Fibroblast of lung (primary cell): ENCODE measurements around the gene SGK2. TPM values are rescaled to one million over a fixed set of nuclear protein-coding genes. Genes with fewer than 3 reads are reported as not detected.

Experiments used
- DNase-seq, 2 donors: peaks; one replicate each; pipeline versions ENCODE4 v3.0.0 to v3.0.0-alpha.2; 2010; ENCODE audit warnings: low read depth in 2 of 2
- H2AFZ ChIP-seq: 2 replicates; pipeline ENCODE4 v1.5.1; 2012; ENCODE audit warnings: low read length, control low read depth, inconsistent platforms
- H3K27ac ChIP-seq: 2 replicates; pipeline ENCODE4 v1.5.1; 2011; ENCODE audit warnings: low read length, control low read depth; ENCODE audit not compliant: insufficient read depth
- H3K27me3 ChIP-seq: 2 replicates; pipeline ENCODE4 v1.5.1; 2011; ENCODE audit warnings: mild to moderate bottlenecking, low read length; ENCODE audit not compliant: control insufficient read depth, insufficient read depth
- H3K36me3 ChIP-seq: 2 replicates; pipeline ENCODE4 v1.5.1; 2011; ENCODE audit warnings: low read length; ENCODE audit not compliant: control insufficient read depth, insufficient read depth
- H3K4me1 ChIP-seq: 2 replicates; pipeline ENCODE4 v1.5.1; 2011; ENCODE audit warnings: low read length; ENCODE audit not compliant: control insufficient read depth, insufficient read depth; ENCODE audit errors: extremely low read depth
- H3K4me2 ChIP-seq: 2 replicates; pipeline ENCODE4 v1.5.1; 2011; ENCODE audit warnings: low read length, control low read depth; ENCODE audit not compliant: insufficient read depth; ENCODE audit errors: extremely low read depth
- H3K4me3 ChIP-seq, 4 experiments: fragments of 200-600 bp in 1 of 4; sonication (generic) in 1 of 4; replicated peaks in 1 of 4; 2 replicates each; pipeline ENCODE4 v1.5.1; 2011 to 2016; ENCODE audit warnings: low read length in 4 of 4, low read depth in 3 of 4, mild to moderate bottlenecking in 3 of 4, control low read depth in 2 of 4, inconsistent platforms in 1 of 4, mixed read lengths in 1 of 4; ENCODE audit not compliant: insufficient read depth in 1 of 4; ENCODE audit errors: control extremely low read depth in 1 of 4
- H3K79me2 ChIP-seq: 2 replicates; pipeline ENCODE4 v1.5.1; 2012; ENCODE audit warnings: mild to moderate bottlenecking, low read length, inconsistent platforms; ENCODE audit not compliant: control insufficient read depth, insufficient read depth
- H3K9ac ChIP-seq: 2 replicates; pipeline ENCODE4 v1.5.1; 2011; ENCODE audit warnings: mild to moderate bottlenecking, low read length, control low read depth; ENCODE audit not compliant: insufficient read depth
- H3K9me3 ChIP-seq: 2 replicates; pipeline ENCODE4 v1.5.1; 2012; ENCODE audit warnings: low read depth, low read length; ENCODE audit not compliant: control insufficient read depth, insufficient read depth
- H4K20me1 ChIP-seq: 2 replicates; pipeline ENCODE4 v1.5.1; 2011; ENCODE audit warnings: low read length; ENCODE audit not compliant: control insufficient read depth, insufficient read depth; ENCODE audit errors: extremely low read depth
- EZH2 ChIP-seq: IDR thresholded peaks from 2 replicates; pipeline ENCODE4 v1.5.1; 2012; ENCODE audit warnings: low read length, control low read depth, mild to moderate bottlenecking; ENCODE audit errors: missing control alignments
- polyA plus RNA-seq, 2 donors: library from polyadenylated mRNA; depleted of rRNA in 1 of 2; stranded (reverse) in 1 of 2; unstranded in 1 of 2; fragments of >200 nt; gene quantifications; 2 replicates each; pipeline ENCODE4 v1.2.1, GENCODE V29; 2011 to 2012; ENCODE audit warnings: missing spikeins in 1 of 2
- total RNA-seq: library from RNA; depleted of rRNA; stranded (reverse); fragments of >200 nt; gene quantifications from 2 replicates; pipeline ENCODE4 v1.2.1, GENCODE V29; 2014
- TF ChIP-seq, protein P1 (sequence below), 2 donors: IDR thresholded peaks in 1 of 2; conservative IDR thresholded peaks in 1 of 2; 1 replicate in 1 of 2; 2 replicates in 1 of 2; pipeline ENCODE4 v1.5.1; 2011 to 2012; ENCODE audit warnings: low read length in 2 of 2, control low read depth in 1 of 2, inconsistent platforms in 1 of 2, low read depth in 1 of 2, mild to moderate bottlenecking in 1 of 2

The SGK2 gene
- total and polyA plus RNA-seq, 2 donors (not counting 1 experiment from before 2014, with no cell fraction given), result 0.05 to 0.66 TPM

DNA sequence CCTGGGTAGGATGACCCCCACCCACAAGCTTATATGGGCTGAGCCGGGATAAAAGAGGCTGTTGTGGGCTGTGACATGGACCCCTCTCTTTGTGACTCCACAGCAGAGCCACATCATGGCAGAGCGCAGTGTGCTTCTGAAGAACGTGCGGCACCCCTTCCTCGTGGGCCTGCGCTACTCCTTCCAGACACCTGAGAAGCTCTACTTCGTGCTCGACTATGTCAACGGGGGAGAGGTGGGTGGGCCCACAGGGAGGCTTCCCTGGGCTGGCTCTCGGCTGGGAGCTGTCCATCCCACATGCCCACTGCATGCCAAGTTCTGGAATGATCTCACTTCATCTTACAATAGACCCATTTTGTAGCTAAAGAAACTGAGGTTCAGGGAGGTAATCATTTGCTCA is 10.5 kb downstream of the SGK2 start:
- no peaks in the 10 kb centered on the region for H3K79me2 ChIP-seq
- H3K4me1 ChIP-seq, result no peaks in the 10 kb centered on the region
- TF ChIP-seq, protein P1, sequence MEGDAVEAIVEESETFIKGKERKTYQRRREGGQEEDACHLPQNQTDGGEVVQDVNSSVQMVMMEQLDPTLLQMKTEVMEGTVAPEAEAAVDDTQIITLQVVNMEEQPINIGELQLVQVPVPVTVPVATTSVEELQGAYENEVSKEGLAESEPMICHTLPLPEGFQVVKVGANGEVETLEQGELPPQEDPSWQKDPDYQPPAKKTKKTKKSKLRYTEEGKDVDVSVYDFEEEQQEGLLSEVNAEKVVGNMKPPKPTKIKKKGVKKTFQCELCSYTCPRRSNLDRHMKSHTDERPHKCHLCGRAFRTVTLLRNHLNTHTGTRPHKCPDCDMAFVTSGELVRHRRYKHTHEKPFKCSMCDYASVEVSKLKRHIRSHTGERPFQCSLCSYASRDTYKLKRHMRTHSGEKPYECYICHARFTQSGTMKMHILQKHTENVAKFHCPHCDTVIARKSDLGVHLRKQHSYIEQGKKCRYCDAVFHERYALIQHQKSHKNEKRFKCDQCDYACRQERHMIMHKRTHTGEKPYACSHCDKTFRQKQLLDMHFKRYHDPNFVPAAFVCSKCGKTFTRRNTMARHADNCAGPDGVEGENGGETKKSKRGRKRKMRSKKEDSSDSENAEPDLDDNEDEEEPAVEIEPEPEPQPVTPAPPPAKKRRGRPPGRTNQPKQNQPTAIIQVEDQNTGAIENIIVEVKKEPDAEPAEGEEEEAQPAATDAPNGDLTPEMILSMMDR (conservative IDR thresholded peaks at IDR 0.05 in 1 of 2, IDR thresholded peaks at IDR 0.05 in 1 of 2; ENCODE audit: low read depth in 1 of 2, low read length in 2 of 2), result no peak
- H2AFZ ChIP-seq, result no peak overlapping the region
- H3K27ac ChIP-seq, result no peak overlapping the region
- H3K36me3 ChIP-seq, result no peaks in the 10 kb centered on the region
- no peaks in the 10 kb centered on the region for H3K9me3 ChIP-seq
- no peaks in the 10 kb centered on the region for H3K27me3 ChIP-seq
- DNase-seq, result no peak
- no peaks in the 10 kb centered on the region for H4K20me1 ChIP-seq
- no peak overlapping the region for H3K4me2 ChIP-seq
- no peak overlapping the region for H3K4me3 ChIP-seq
- no peak overlapping the region for H3K9ac ChIP-seq

DNA sequence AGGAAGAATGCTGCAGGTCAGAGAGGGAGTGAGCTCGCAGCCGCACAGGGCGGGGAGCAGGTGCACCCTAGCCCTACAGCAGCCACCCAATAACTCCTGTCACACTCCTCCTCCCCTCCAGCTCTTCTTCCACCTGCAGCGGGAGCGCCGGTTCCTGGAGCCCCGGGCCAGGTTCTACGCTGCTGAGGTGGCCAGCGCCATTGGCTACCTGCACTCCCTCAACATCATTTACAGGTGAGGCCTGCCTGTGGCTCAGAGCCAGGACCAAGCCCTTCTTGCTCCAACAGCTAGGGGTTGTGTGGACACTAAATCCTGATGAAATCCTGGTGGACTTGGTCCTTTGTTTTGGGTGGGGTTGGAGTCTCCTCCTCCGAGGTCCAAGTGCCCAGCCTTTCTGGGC is 11.7 kb downstream of the SGK2 start:
- no peaks in the 10 kb centered on the region for H3K79me2 ChIP-seq
- no peaks in the 10 kb centered on the region for H3K4me1 ChIP-seq
- no peaks in the 10 kb centered on the region for H3K36me3 ChIP-seq
- H3K9ac ChIP-seq, result no peak overlapping the region
- H3K27ac ChIP-seq, result no peak overlapping the region
- no peak overlapping the region for H2AFZ ChIP-seq
- no peak for DNase-seq
- H3K9me3 ChIP-seq, result no peaks in the 10 kb centered on the region
- H3K4me2 ChIP-seq, result no peak overlapping the region
- no peaks in the 10 kb centered on the region for H3K27me3 ChIP-seq
- no peak overlapping the region for H3K4me3 ChIP-seq
- H4K20me1 ChIP-seq, result no peaks in the 10 kb centered on the region
- no peak for TF ChIP-seq EZH2
- TF ChIP-seq, protein P1 (conservative IDR thresholded peaks at IDR 0.05 in 1 of 2, IDR thresholded peaks at IDR 0.05 in 1 of 2; ENCODE audit: low read depth in 1 of 2, low read length in 2 of 2), result no peak

DNA sequence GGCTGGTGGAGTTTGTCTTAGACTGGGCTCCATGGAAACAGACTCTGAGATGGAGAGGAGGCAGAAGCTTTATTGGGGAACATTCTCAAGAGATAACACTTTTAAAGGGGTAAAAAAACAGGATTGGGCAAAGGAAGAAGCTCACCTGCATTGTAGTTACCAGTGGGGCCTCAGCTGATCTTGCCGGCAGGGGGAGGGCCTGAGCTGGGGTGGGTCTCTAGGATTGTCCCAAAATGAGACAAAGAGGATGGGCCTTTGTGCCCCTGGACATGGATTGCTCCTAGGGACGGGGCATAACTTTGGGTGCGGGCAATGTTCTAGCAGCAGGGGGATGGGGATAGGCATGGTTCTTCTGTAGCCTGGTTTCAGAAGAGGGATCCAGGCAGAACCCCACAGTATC is 12.5 kb downstream of the SGK2 start:
- no peaks in the 10 kb centered on the region for H3K79me2 ChIP-seq
- no peak overlapping the region for H3K27ac ChIP-seq
- H3K27me3 ChIP-seq, result no peaks in the 10 kb centered on the region
- H3K9ac ChIP-seq, result no peak overlapping the region
- no peak for TF ChIP-seq EZH2
- TF ChIP-seq, protein P1 (conservative IDR thresholded peaks at IDR 0.05 in 1 of 2, IDR thresholded peaks at IDR 0.05 in 1 of 2; ENCODE audit: low read depth in 1 of 2, low read length in 2 of 2), result no peak
- DNase-seq, result no peak
- H3K4me1 ChIP-seq, result no peaks in the 10 kb centered on the region
- H3K36me3 ChIP-seq, result no peaks in the 10 kb centered on the region
- H3K4me3 ChIP-seq, result no peak overlapping the region
- no peaks in the 10 kb centered on the region for H3K9me3 ChIP-seq
- H3K4me2 ChIP-seq, result no peak overlapping the region
- H2AFZ ChIP-seq, result no peak overlapping the region
- no peaks in the 10 kb centered on the region for H4K20me1 ChIP-seq
